HepG2 (cell line): ENCODE data around the gene GPR37L1. TPM values are rescaled to one million over a fixed set of nuclear protein-coding genes. Genes with fewer than 3 reads are reported as not detected.

ENCODE experiments used
- ATAC-seq: fragments of 200-7000 bp; cut with Tn5 transposase; 3 replicates; pipeline ENCODE4 v1.9.1; 2020; ENCODE audit warnings: mild to moderate bottlenecking, moderate library complexity
- BruUV-seq: library from RNA; stranded (reverse); fragments of 400-500 nt; replicated peaks from 2 replicates; lab custom pipeline; 2021; lab: Mats Ljungman, UMichigan
- CTCF ChIA-PET: fragments of 300-600 bp; formaldehyde crosslinking; extraction: SDS; loops from one replicate; lab custom pipeline; 2021; ENCODE audit warnings: low total read pairs, inconsistent platforms, low intra/inter-chr PET ratio; lab: Yijun Ruan, JAX
- POLR2A ChIA-PET: fragments of 350-600 bp; sonication (Branson Sonifier 250); formaldehyde crosslinking; loops from one replicate; lab custom pipeline; 2020; ENCODE audit warnings: antibody characterized with exemption, inconsistent platforms; lab: Yijun Ruan, JAX
- DNase-seq: peaks from one replicate; pipeline ENCODE4 v3.0.0-alpha.2; 2015; ENCODE audit warnings: low spot score
- FAIRE-seq: peaks from 3 replicates; lab custom pipeline; 2011; peaks lifted over from hg19 to GRCh38; lab: Jason Lieb, UNC
- H2AFZ ChIP-seq: one replicate; pipeline ENCODE4 v1.6.1; 2011; ENCODE audit warnings: low read length, inconsistent platforms
- H3K27ac ChIP-seq: fragments of 300-600 bp; 3 replicates; pipeline ENCODE4 v1.8.0; 2011; ENCODE audit warnings: mixed run types, mild to moderate bottlenecking, mixed read lengths, low read length, inconsistent platforms; ENCODE audit not compliant: insufficient read depth; ENCODE audit errors: extremely low read length
- H3K27me3 ChIP-seq, 2 experiments: fragments of 200-600 bp in 1 of 2; 2 replicates in 1 of 2; 3 replicates in 1 of 2; pipeline versions ENCODE4 v1.6.0 to v1.8.0; 2011; ENCODE audit warnings: low read length in 2 of 2, mild to moderate bottlenecking in 2 of 2, moderate library complexity in 2 of 2, inconsistent platforms in 1 of 2; ENCODE audit not compliant: insufficient read depth in 2 of 2, control insufficient read depth in 1 of 2
- H3K36me3 ChIP-seq, 2 experiments: fragments of 200-600 bp in 1 of 2; replicated peaks in 1 of 2; 2 replicates in 1 of 2; 3 replicates in 1 of 2; pipeline versions ENCODE4 v1.5.1 to v1.8.0; 2011; ENCODE audit warnings: low read length in 2 of 2, inconsistent platforms in 1 of 2; ENCODE audit not compliant: insufficient read depth in 2 of 2, control insufficient read depth in 1 of 2
- H3K4me1 ChIP-seq: 2 replicates; pipeline ENCODE4 v1.5.1; 2012; ENCODE audit warnings: low read length, inconsistent platforms; ENCODE audit not compliant: insufficient read depth
- H3K4me2 ChIP-seq: 2 replicates; pipeline ENCODE4 v1.6.0; 2011; ENCODE audit warnings: low read depth, low read length, inconsistent platforms
- H3K4me3 ChIP-seq, 3 experiments: fragments of 200-600 bp in 1 of 3; sonication (generic), shearing (Covaris generic) in 1 of 3; replicated peaks in 1 of 3; 2 replicates each; pipeline ENCODE4 v1.5.1; 2011 to 2016; ENCODE audit warnings: low read length in 3 of 3, inconsistent platforms in 2 of 3, low read depth in 2 of 3, mild to moderate bottlenecking in 2 of 3, control low read depth in 1 of 3, mixed read lengths in 1 of 3; ENCODE audit not compliant: insufficient read depth in 1 of 3
- H3K79me2 ChIP-seq: one replicate; pipeline ENCODE4 v1.6.1; 2011; ENCODE audit warnings: low read length, inconsistent platforms; ENCODE audit not compliant: insufficient read depth
- H3K9ac ChIP-seq: 2 replicates; pipeline ENCODE4 v1.6.0; 2011; ENCODE audit warnings: mild to moderate bottlenecking, low read depth, low read length, inconsistent platforms; ENCODE audit not compliant: insufficient read depth
- H3K9me3 ChIP-seq: 2 replicates; pipeline ENCODE4 v1.5.1; 2012; ENCODE audit warnings: mild to moderate bottlenecking, low read length
- H4K20me1 ChIP-seq: 2 replicates; pipeline ENCODE4 v1.6.0; 2011; ENCODE audit warnings: inconsistent platforms, mild to moderate bottlenecking, low read length, moderate library complexity; ENCODE audit not compliant: insufficient read depth
- CREB1 ChIP-seq, 2 experiments: fragments of 450-650 bp in 1 of 2; IDR thresholded peaks; 2 replicates each; pipeline ENCODE4 v1.6.1; 2016 to 2017; ENCODE audit warnings: control low read depth in 1 of 2, mild to moderate bottlenecking in 1 of 2, missing compliant biosample characterization in 1 of 2, missing genetic modification characterization in 1 of 2
- FOXO4 ChIP-seq: sonication (generic); formaldehyde crosslinking; conservative IDR thresholded peaks from 2 replicates; pipeline ENCODE4 v1.8.1; 2023; ENCODE audit warnings: missing genetic modification reagents
- GATA4 ChIP-seq: sonication (generic); IDR thresholded peaks from 2 replicates; pipeline ENCODE4 v1.6.1; 2016; ENCODE audit warnings: antibody characterized with exemption, low read depth, borderline replicate concordance
- GATAD1 ChIP-seq: IDR thresholded peaks from 2 replicates; pipeline ENCODE4 v1.6.1; 2016; ENCODE audit warnings: missing genetic modification reagents, missing compliant biosample characterization
- NKX3-1 ChIP-seq: sonication (generic); formaldehyde crosslinking; IDR thresholded peaks from 2 replicates; pipeline ENCODE4 v1.5.0; 2020; ENCODE audit warnings: missing genetic modification reagents
- ONECUT2 ChIP-seq: sonication (generic); formaldehyde crosslinking; IDR thresholded peaks from 2 replicates; pipeline ENCODE4 v1.4.0; 2020; ENCODE audit warnings: missing genetic modification reagents
- TMF1 ChIP-seq: sonication (generic); formaldehyde crosslinking; IDR thresholded peaks from 2 replicates; pipeline ENCODE4 v1.8.1; 2022; ENCODE audit warnings: low read depth, missing genetic modification reagents
- ZFP91 ChIP-seq: sonication (generic); formaldehyde crosslinking; IDR thresholded peaks from 2 replicates; pipeline ENCODE4 v1.9.0; 2022; ENCODE audit warnings: missing genetic modification reagents, mild to moderate bottlenecking, borderline replicate concordance
- ZNF101 ChIP-seq: sonication (generic); formaldehyde crosslinking; IDR thresholded peaks from 2 replicates; pipeline ENCODE4 v1.4.0; 2020; ENCODE audit warnings: mild to moderate bottlenecking, low read depth, missing genetic modification reagents, borderline replicate concordance
- ZNF17 ChIP-seq: sonication (generic); formaldehyde crosslinking; IDR thresholded peaks from 2 replicates; pipeline ENCODE4 v1.5.0; 2020; ENCODE audit warnings: mild to moderate bottlenecking, missing genetic modification reagents
- ZNF333 ChIP-seq: sonication (generic); formaldehyde crosslinking; IDR thresholded peaks from 2 replicates; pipeline ENCODE4 v1.4.0; 2020; ENCODE audit warnings: mild to moderate bottlenecking, missing genetic modification reagents, borderline replicate concordance
- ZNF556 ChIP-seq: sonication (generic); formaldehyde crosslinking; IDR thresholded peaks from 2 replicates; pipeline ENCODE4 v1.4.0; 2020; ENCODE audit warnings: mild to moderate bottlenecking, missing genetic modification reagents, borderline replicate concordance
- ZNF598 ChIP-seq: sonication (generic); formaldehyde crosslinking; IDR thresholded peaks from 2 replicates; pipeline ENCODE4 v1.5.1; 2020; ENCODE audit warnings: mild to moderate bottlenecking, missing genetic modification reagents, borderline replicate concordance
- WGBS: methylation state at CpG from one replicate; pipeline ENCODE4 v1.1.6; 2017; ENCODE audit warnings: low lambda C conversion rate; 5-methylcytosine and 5-hydroxymethylcytosine counted together
- in situ Hi-C: cut with HindIII; loops from 2 replicates; pipeline ENCODE4 v1.10.0; 2017; ENCODE audit warnings: low pct_unique_long_range_greater_than_20kb; ENCODE audit not compliant: extremely low pct_ligation_motif_present
- intact Hi-C: fragments of 100-400 bp; cut with micrococcal nuclease; formaldehyde crosslinking; loops from one replicate; pipeline ENCODE4 v1.10.0; 2022; ENCODE audit not compliant: unreplicated experiment
- polyA plus RNA-seq, 8 experiments: library from polyadenylated mRNA; depleted of rRNA in 3 of 8; stranded (reverse) in 7 of 8; unstranded in 1 of 8; fragments of >200 nt; fragmentation: Illumina TruSeq in 4 of 8; extraction: Trizol in 4 of 8; gene quantifications; 2 replicates each; pipeline versions ENCODE4 v1.2.1 to v1.2.3, GENCODE V29; 2011 to 2016; ENCODE audit warnings: low read depth in 4 of 8, missing spikeins in 1 of 8, mixed read lengths in 1 of 8; ENCODE audit not compliant: insufficient read depth in 1 of 8
- total RNA-seq, 5 experiments: library from RNA; depleted of rRNA; stranded (reverse); fragments of >200 nt; fragmentation: Illumina TruSeq; extraction: Trizol; gene quantifications; 2 replicates each; pipeline ENCODE4 v1.2.3, GENCODE V29; 2016; ENCODE audit warnings: low read depth in 1 of 5

Gene GPR37L1
- total and polyA plus RNA-seq, 2 of the 13 experiments (the other 11 are each of a cell fraction or from before 2014, with no cell fraction given): 0.13 TPM; not detected in 1

GRCh38 chr1:202124142-202124541 lies 1.4 kb downstream of the GPR37L1 start:
- no peak overlapping the region for H3K4me3 ChIP-seq
- H3K36me3 ChIP-seq: no peaks in the 10 kb centered on the region
- ChIA-PET POLR2A (no interaction called here), CTCF (interaction anchor here (1.7 kb wide), 1 partner anchor 114 kb away, joined by 5 read pairs; the partner anchor contains the start of gene ELF3)
- 27% methylated on average over 7 of the region's 7 CpGs for WGBS
- H3K27me3 ChIP-seq: peaks cover 4 to 40% of the 10 kb centered on the region in 2 experiments; a peak in 4 of 5 replicates
- H3K27ac ChIP-seq: no peak overlapping the region
- H3K4me1 ChIP-seq: peaks cover 6% of the 10 kb centered on the region; the same call in 1 of the 2 replicates
- TF ChIP-seq ZNF333 (CRISPR knock-in tag) (no peak), FOXO4 (CRISPR knock-in tag) (no peak), ZNF17 (CRISPR knock-in tag) (no peak), ZNF598 (CRISPR knock-in tag) (no peak), GATA4 (no peak), ONECUT2 (CRISPR knock-in tag) (no peak), CREB1 (IDR thresholded peaks at IDR 0.05) (no peak), CREB1 (CRISPR knock-in tag; IDR thresholded peaks at IDR 0.05) (no peak), NKX3-1 (no peak), ZNF101 (CRISPR knock-in tag) (no peak), TMF1 (no peak), GATAD1 (CRISPR knock-in tag) (no peak), ZNF556 (CRISPR knock-in tag) (no peak), ZFP91 (CRISPR knock-in tag) (no peak)
- H2AFZ ChIP-seq: no peak overlapping the region
- DNase-seq: no peak
- intact Hi-C loops (no loop called here), in situ Hi-C loops (no loop called here)
- H3K4me2 ChIP-seq: no peak overlapping the region
- H3K9me3 ChIP-seq: no peaks in the 10 kb centered on the region
- ATAC-seq: no peak
- FAIRE-seq: no peak
- H4K20me1 ChIP-seq: no peaks in the 10 kb centered on the region
- no peaks in the 10 kb centered on the region for H3K79me2 ChIP-seq
- no peak overlapping the region for H3K9ac ChIP-seq
- BruUV-seq: no TSS peak
